MM.1S (cell line): ENCODE data around the gene CDKN2AIP.
A peak's percentile ranks its signal among the peaks of the same experiment; 100 is the strongest.

ENCODE experiments used
- DNase-seq: peaks from one replicate; pipeline ENCODE4 v3.0.0-alpha.2; 2015
- H2AFZ ChIP-seq: fragments of 300-600 bp; sonication (generic); 2 replicates; pipeline ENCODE4 v1.6.0; 2016; ENCODE audit warnings: antibody characterized with exemption, low read length
- H3F3A ChIP-seq: fragments of 300-600 bp; sonication (generic); 2 replicates; pipeline ENCODE4 v1.6.1; 2016; ENCODE audit warnings: mild to moderate bottlenecking, antibody characterized with exemption, low read length, moderate library complexity, mixed read lengths; ENCODE audit not compliant: insufficient read depth
- H3K27ac ChIP-seq: fragments of 300-600 bp; sonication (generic); 2 replicates; pipeline ENCODE4 v1.5.1; 2016; ENCODE audit warnings: mild to moderate bottlenecking, low read length
- H3K27me3 ChIP-seq: fragments of 300-600 bp; sonication (generic); replicated peaks from 2 replicates; pipeline ENCODE4 v1.6.0; 2016; ENCODE audit warnings: low read length; ENCODE audit not compliant: insufficient read depth
- H3K36me3 ChIP-seq: fragments of 300-600 bp; sonication (generic); replicated peaks from 2 replicates; pipeline ENCODE4 v1.6.1; 2016; ENCODE audit warnings: mild to moderate bottlenecking, low read length, mixed read lengths; ENCODE audit not compliant: insufficient read depth
- H3K4me1 ChIP-seq: fragments of 300-600 bp; sonication (generic); 2 replicates; pipeline ENCODE4 v1.6.1; 2016; ENCODE audit warnings: low read length, mixed read lengths
- H3K4me2 ChIP-seq: fragments of 300-600 bp; sonication (generic); 2 replicates; pipeline ENCODE4 v1.6.0; 2016; ENCODE audit warnings: low read depth, low read length
- H3K4me3 ChIP-seq: fragments of 300-600 bp; sonication (generic); 2 replicates; pipeline ENCODE4 v1.5.1; 2016; ENCODE audit warnings: low read length, mixed read lengths
- H3K79me2 ChIP-seq: fragments of 300-600 bp; sonication (generic); 2 replicates; pipeline ENCODE4 v1.6.1; 2016; ENCODE audit warnings: mixed run types, low read length, mixed read lengths
- H3K9ac ChIP-seq: fragments of 300-600 bp; sonication (generic); 2 replicates; pipeline ENCODE4 v1.6.1; 2016; ENCODE audit warnings: low read length, mixed read lengths
- H3K9me2 ChIP-seq: fragments of 300-600 bp; sonication (generic); replicated peaks from 2 replicates; pipeline ENCODE4 v1.6.1; 2016; ENCODE audit warnings: mild to moderate bottlenecking, low read length, mixed read lengths; ENCODE audit not compliant: insufficient read depth
- H3K9me3 ChIP-seq: fragments of 300-600 bp; sonication (generic); replicated peaks from 2 replicates; pipeline ENCODE4 v1.6.1; 2016; ENCODE audit warnings: mild to moderate bottlenecking, low read length, mixed read lengths; ENCODE audit not compliant: insufficient read depth
- H4K20me1 ChIP-seq: fragments of 300-600 bp; sonication (generic); 2 replicates; pipeline ENCODE4 v1.6.1; 2016; ENCODE audit warnings: mild to moderate bottlenecking, low read length, moderate library complexity, mixed read lengths; ENCODE audit not compliant: insufficient read depth
- CTCF ChIP-seq: fragments of 300-600 bp; sonication (generic); IDR thresholded peaks from 2 replicates; pipeline ENCODE4 v1.5.1; 2016; ENCODE audit warnings: antibody characterized with exemption, low read length, mixed read lengths
- EZH2 ChIP-seq: fragments of 300-600 bp; sonication (generic); optimal IDR thresholded peaks from 2 replicates; pipeline ENCODE3; 2017; ENCODE audit warnings: low read depth, mild to moderate bottlenecking, antibody characterized with exemption, low read length, mixed read lengths
- EZH2phosphoT487 ChIP-seq: fragments of 300-600 bp; sonication (generic); IDR thresholded peaks from 2 replicates; pipeline ENCODE4 v1.6.1; 2018; ENCODE audit warnings: antibody characterized with exemption, low read length

The CDKN2AIP gene

DNA sequence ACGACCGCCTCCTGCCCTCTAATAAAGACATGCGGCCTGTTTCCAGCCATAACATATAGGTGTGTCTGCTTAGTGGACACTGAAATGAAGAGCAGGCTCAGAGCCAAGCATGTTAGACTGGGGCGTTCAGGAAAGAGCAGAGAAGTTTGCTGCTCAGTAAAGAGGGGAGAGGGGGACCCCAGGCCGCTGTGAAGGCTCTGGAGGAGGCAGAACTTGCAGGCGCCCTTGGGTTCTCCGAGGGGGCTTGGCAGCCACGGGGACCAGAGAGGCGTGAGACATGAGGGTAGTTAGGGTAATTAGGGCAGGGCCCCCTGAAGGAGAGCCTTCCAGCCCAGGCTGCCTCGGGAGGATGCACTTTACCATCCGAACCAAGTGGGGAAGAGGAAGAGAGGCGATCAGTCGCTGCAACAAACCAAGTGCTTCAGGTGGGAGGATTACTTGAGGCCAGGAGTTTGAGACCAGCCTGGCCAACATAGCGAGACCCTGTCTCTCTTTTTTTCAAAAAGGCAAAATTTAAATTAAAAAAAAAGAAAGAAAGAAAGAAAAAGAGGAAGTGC lies 46.6 kb upstream of the CDKN2AIP start:
- Histone ChIP-seq H3K4me1 (no peaks in the 10 kb centered on the region), H3K36me3 (no peaks in the 10 kb centered on the region), H3K9me3 (no peaks in the 10 kb centered on the region), H3K4me3 (peak overlapping the region; percentile 57; the same call in 1 of the 2 replicates), H3K9ac (peak overlapping the region; percentile 59; the same call in 1 of the 2 replicates), H3F3A (no peaks in the 10 kb centered on the region), H3K79me2 (no peaks in the 10 kb centered on the region), H3K4me2 (peak overlapping the region; percentile 99), H4K20me1 (no peaks in the 10 kb centered on the region), H3K27ac (no peak overlapping the region), H2AFZ (peak overlapping the region; percentile 87), H3K9me2 (no peaks in the 10 kb centered on the region), H3K27me3 (no peaks in the 10 kb centered on the region)
- TF ChIP-seq EZH2 (no peak), EZH2phosphoT487 (no peak), CTCF (no peak)
- DNase-seq, result no peak

DNA sequence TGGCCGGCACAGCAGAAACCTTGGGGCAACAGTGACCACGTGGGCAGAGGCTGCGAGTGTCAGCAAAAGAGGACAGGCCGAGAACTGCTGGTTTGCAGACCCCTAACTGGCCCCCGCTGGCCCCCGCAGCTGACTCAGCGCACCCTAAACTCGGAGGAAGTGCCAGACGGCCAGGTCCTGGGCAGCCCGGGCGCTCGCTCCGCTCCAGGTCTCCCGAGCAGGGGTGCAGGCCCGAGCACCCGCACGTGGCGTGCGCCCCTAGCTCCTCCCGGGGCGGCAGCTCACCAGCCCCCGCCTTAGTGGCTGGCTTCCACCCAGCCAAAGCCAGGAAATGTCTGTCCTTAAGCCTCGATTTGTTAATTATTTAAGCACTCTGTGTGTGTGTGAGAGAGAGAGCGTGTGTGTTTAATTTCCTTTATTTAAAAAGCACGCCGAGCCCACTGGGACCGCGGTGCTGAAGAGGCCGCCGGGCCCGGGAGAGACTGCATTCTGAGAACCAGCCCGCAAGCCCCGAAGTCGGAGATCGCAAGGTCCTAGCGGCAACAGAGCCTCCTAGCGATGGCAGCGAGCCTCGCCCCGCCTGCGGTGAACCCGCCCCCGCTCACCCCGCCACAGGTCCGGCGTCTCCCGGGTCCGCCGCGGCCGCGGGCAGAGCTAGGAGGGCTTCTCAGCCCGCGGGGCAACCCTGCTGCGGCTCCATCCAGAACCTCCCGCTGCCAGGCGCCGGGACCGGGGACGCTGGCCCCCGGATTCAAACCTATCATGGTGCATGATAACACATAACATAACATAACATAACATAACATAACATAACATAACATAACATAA lies 45.9 kb upstream of the CDKN2AIP start:
- TF ChIP-seq CTCF (peak; percentile 60), EZH2phosphoT487 (no peak), EZH2 (no peak)
- Histone ChIP-seq H3K27ac (no peak overlapping the region), H2AFZ (peak overlapping the region; percentile 87), H4K20me1 (no peaks in the 10 kb centered on the region), H3K9me3 (no peaks in the 10 kb centered on the region), H3K79me2 (no peaks in the 10 kb centered on the region), H3K36me3 (no peaks in the 10 kb centered on the region), H3K4me2 (peak overlapping the region; percentile 99), H3F3A (no peaks in the 10 kb centered on the region), H3K4me3 (peak overlapping the region; percentile 57), H3K4me1 (no peaks in the 10 kb centered on the region), H3K27me3 (no peaks in the 10 kb centered on the region), H3K9ac (peak overlapping the region; percentile 59; the same call in 1 of the 2 replicates), H3K9me2 (no peaks in the 10 kb centered on the region)
- peak; percentile 70 for DNase-seq

DNA sequence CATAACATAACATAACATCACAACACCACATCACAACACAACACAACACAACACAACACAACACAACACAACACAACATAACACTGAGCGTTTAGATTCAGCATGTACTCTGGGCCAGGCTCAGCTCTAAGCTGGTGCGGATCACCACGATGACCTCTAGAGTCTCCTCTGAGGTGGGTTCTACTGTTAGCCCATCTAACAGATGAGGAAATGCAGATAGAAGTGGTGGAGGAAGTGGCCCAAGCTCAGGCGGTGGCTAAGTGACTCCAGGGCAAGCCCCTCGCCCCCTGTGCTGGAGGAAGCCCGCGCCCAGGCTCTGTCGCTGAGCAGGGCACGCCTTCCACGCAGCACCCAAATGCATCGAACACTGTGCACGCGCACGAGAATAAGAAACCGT lies 45.3 kb upstream of the CDKN2AIP start:
- Histone ChIP-seq H3K4me1 (no peaks in the 10 kb centered on the region), H3K4me3 (peak overlapping the region; percentile 57), H3K9me3 (no peaks in the 10 kb centered on the region), H3K4me2 (peak overlapping the region; percentile 99), H2AFZ (peak overlapping the region; percentile 87), H3K36me3 (no peaks in the 10 kb centered on the region), H3K9ac (peak overlapping the region; percentile 59; the same call in 1 of the 2 replicates), H3K27me3 (no peaks in the 10 kb centered on the region), H3K9me2 (no peaks in the 10 kb centered on the region), H3K27ac (no peak overlapping the region), H4K20me1 (no peaks in the 10 kb centered on the region), H3F3A (no peaks in the 10 kb centered on the region), H3K79me2 (no peaks in the 10 kb centered on the region)
- DNase-seq, result no peak
- TF ChIP-seq CTCF (no peak), EZH2 (no peak), EZH2phosphoT487 (no peak)
